Measurements from ENCODE around the gene THY1.

THY1 gene

GRCh38 chr11:119434591-119435330 is 11.8 kb upstream of the THY1 start:
- Histone ChIP-seq H3K9me3 (no peaks in the 10 kb centered on the region), H3K36me3 (replicated peaks) (no peaks in the 10 kb centered on the region), H3K27me3 (ENCODE audit: low read depth) (no peaks in the 10 kb centered on the region; the same call in 1 of the 2 replicates), H3K4me1 (no peaks in the 10 kb centered on the region), H3K4me3 (no peak overlapping the region)
- in situ Hi-C loops (cut with MboI; ENCODE audit: low sequenced_read_pairs) = no loop called here
- no peak for DNase-seq (ENCODE audit: low spot score in 2 of 2)

- in situ Hi-C loops (cut with MboI; ENCODE audit: low sequenced_read_pairs) = no loop called here
- H3K4me3 ChIP-seq = no peak overlapping the region
- DNase-seq (ENCODE audit: low spot score in 2 of 2) = no peak
- H3K27me3 ChIP-seq (ENCODE audit: low read depth) = no peaks in the 10 kb centered on the region; the same call in 1 of the 2 replicates
- H3K9me3 ChIP-seq = no peaks in the 10 kb centered on the region
- no peaks in the 10 kb centered on the region for H3K36me3 ChIP-seq (replicated peaks)
- no peaks in the 10 kb centered on the region for H3K4me1 ChIP-seq
These were observed 10.4 kb upstream of the THY1 start for GRCh38 chr11:119433358-119433725.

GRCh38 chr11:119432484-119433357 is 9.7 kb upstream of the THY1 start:
- Histone ChIP-seq H3K36me3 (replicated peaks) (no peaks in the 10 kb centered on the region), H3K4me1 (no peaks in the 10 kb centered on the region), H3K9me3 (no peaks in the 10 kb centered on the region), H3K27me3 (ENCODE audit: low read depth) (no peaks in the 10 kb centered on the region; the same call in 1 of the 2 replicates), H3K4me3 (no peak overlapping the region)
- no peak for DNase-seq (ENCODE audit: low spot score in 2 of 2)
- in situ Hi-C loops (cut with MboI; ENCODE audit: low sequenced_read_pairs) = no loop called here

- Histone ChIP-seq H3K27me3 (ENCODE audit: low read depth) (no peaks in the 10 kb centered on the region; the same call in 1 of the 2 replicates), H3K4me1 (no peaks in the 10 kb centered on the region), H3K36me3 (replicated peaks) (no peaks in the 10 kb centered on the region), H3K9me3 (no peaks in the 10 kb centered on the region), H3K4me3 (no peak overlapping the region)
- no peak for DNase-seq (ENCODE audit: low spot score in 2 of 2)
- in situ Hi-C loops (cut with MboI; ENCODE audit: low sequenced_read_pairs) = no loop called here
These were observed 8.6 kb upstream of the THY1 start for GRCh38 chr11:119431523-119431922.

GRCh38 chr11:119427279-119427678 is 4.3 kb upstream of the THY1 start:
- Histone ChIP-seq H3K36me3 (replicated peaks) (no peaks in the 10 kb centered on the region), H3K27me3 (ENCODE audit: low read depth) (peaks cover 5% of the 10 kb centered on the region), H3K4me3 (no peak overlapping the region), H3K4me1 (no peaks in the 10 kb centered on the region), H3K9me3 (no peaks in the 10 kb centered on the region)
- in situ Hi-C loops (cut with MboI; ENCODE audit: low sequenced_read_pairs) = no loop called here
- no peak for DNase-seq (ENCODE audit: low spot score in 2 of 2)

- in situ Hi-C loops (cut with MboI; ENCODE audit: low sequenced_read_pairs) = no loop called here
- H3K4me1 ChIP-seq = no peaks in the 10 kb centered on the region
- no peaks in the 10 kb centered on the region for H3K9me3 ChIP-seq
- no peaks in the 10 kb centered on the region for H3K36me3 ChIP-seq (replicated peaks)
- peaks cover 14% of the 10 kb centered on the region for H3K27me3 ChIP-seq (ENCODE audit: low read depth)
- DNase-seq (ENCODE audit: low spot score in 2 of 2) = no peak
- H3K4me3 ChIP-seq = no peak overlapping the region
These were observed 3.2 kb upstream of the THY1 start for GRCh38 chr11:119426142-119426541.

- in situ Hi-C loops (cut with MboI; ENCODE audit: low sequenced_read_pairs) = no loop called here
- H3K36me3 ChIP-seq (replicated peaks) = no peaks in the 10 kb centered on the region
- DNase-seq (ENCODE audit: low spot score in 2 of 2) = no peak
These were observed 1.8 kb upstream of the THY1 start for GRCh38 chr11:119424775-119425174.

GRCh38 chr11:119424276-119424675 is 1.3 kb upstream of the THY1 start:
- Histone ChIP-seq H3K36me3 (replicated peaks) (no peaks in the 10 kb centered on the region), H3K27me3 (ENCODE audit: low read depth) (peaks cover 19% of the 10 kb centered on the region), H3K4me1 (no peaks in the 10 kb centered on the region), H3K9me3 (no peaks in the 10 kb centered on the region), H3K4me3 (no peak overlapping the region)
- no peak for DNase-seq (ENCODE audit: low spot score in 2 of 2)
- in situ Hi-C loops (cut with MboI; ENCODE audit: low sequenced_read_pairs) = no loop called here

More at GRCh38 chr11:119424775-119425174, 1.8 kb upstream of the THY1 start:
- peaks cover 19% of the 10 kb centered on the region for H3K27me3 ChIP-seq (ENCODE audit: low read depth)
- no peaks in the 10 kb centered on the region for H3K4me1 ChIP-seq
- no peaks in the 10 kb centered on the region for H3K9me3 ChIP-seq
- H3K4me3 ChIP-seq = no peak overlapping the region

GRCh38 chr11:119423509-119424254 is 710 bp upstream of the THY1 start:
- DNase-seq (ENCODE audit: low spot score in 2 of 2) = no peak
- Histone ChIP-seq H3K9me3 (no peaks in the 10 kb centered on the region), H3K36me3 (replicated peaks) (no peaks in the 10 kb centered on the region), H3K27me3 (ENCODE audit: low read depth) (peaks cover 19% of the 10 kb centered on the region), H3K4me1 (no peaks in the 10 kb centered on the region), H3K4me3 (no peak overlapping the region)
- in situ Hi-C loops (cut with MboI; ENCODE audit: low sequenced_read_pairs) = no loop called here

GRCh38 chr11:119421941-119422808 is 797 bp downstream of the THY1 start:
- Histone ChIP-seq H3K27me3 (ENCODE audit: low read depth) (peaks cover 19% of the 10 kb centered on the region), H3K4me1 (no peaks in the 10 kb centered on the region), H3K4me3 (peak overlapping the region; percentile 19), H3K36me3 (replicated peaks) (no peaks in the 10 kb centered on the region), H3K9me3 (no peaks in the 10 kb centered on the region)
- peak in 1 of 2 experiments; percentile 46 for DNase-seq (ENCODE audit: low spot score in 2 of 2)
- in situ Hi-C loops (cut with MboI; ENCODE audit: low sequenced_read_pairs) = no loop called here

GRCh38 chr11:119421351-119421750 is 1.6 kb downstream of the THY1 start:
- H3K9me3 ChIP-seq = no peaks in the 10 kb centered on the region
- H3K4me1 ChIP-seq = no peaks in the 10 kb centered on the region
- H3K36me3 ChIP-seq (replicated peaks) = no peaks in the 10 kb centered on the region
- in situ Hi-C loops (cut with MboI; ENCODE audit: low sequenced_read_pairs) = no loop called here
- no peak for DNase-seq (ENCODE audit: low spot score in 2 of 2)
- H3K27me3 ChIP-seq (ENCODE audit: low read depth) = peaks cover 19% of the 10 kb centered on the region
- H3K4me3 ChIP-seq = no peak overlapping the region

GRCh38 chr11:119420631-119421030 is 2.3 kb downstream of the THY1 start:
- no peaks in the 10 kb centered on the region for H3K36me3 ChIP-seq (replicated peaks)
- in situ Hi-C loops (cut with MboI; ENCODE audit: low sequenced_read_pairs) = no loop called here
- no peaks in the 10 kb centered on the region for H3K4me1 ChIP-seq
- H3K9me3 ChIP-seq = no peaks in the 10 kb centered on the region
- H3K27me3 ChIP-seq (ENCODE audit: low read depth) = peaks cover 19% of the 10 kb centered on the region
- no peak overlapping the region for H3K4me3 ChIP-seq
- no peak for DNase-seq (ENCODE audit: low spot score in 2 of 2)
